ENCODE measurements around the gene CPAMD8. TPM values are rescaled to one million over a fixed set of nuclear protein-coding genes. Genes with fewer than 3 reads are reported as not detected.

CPAMD8 gene
- total RNA-seq, 1 experiment from 2014 or later = 0.20 TPM

DNA sequence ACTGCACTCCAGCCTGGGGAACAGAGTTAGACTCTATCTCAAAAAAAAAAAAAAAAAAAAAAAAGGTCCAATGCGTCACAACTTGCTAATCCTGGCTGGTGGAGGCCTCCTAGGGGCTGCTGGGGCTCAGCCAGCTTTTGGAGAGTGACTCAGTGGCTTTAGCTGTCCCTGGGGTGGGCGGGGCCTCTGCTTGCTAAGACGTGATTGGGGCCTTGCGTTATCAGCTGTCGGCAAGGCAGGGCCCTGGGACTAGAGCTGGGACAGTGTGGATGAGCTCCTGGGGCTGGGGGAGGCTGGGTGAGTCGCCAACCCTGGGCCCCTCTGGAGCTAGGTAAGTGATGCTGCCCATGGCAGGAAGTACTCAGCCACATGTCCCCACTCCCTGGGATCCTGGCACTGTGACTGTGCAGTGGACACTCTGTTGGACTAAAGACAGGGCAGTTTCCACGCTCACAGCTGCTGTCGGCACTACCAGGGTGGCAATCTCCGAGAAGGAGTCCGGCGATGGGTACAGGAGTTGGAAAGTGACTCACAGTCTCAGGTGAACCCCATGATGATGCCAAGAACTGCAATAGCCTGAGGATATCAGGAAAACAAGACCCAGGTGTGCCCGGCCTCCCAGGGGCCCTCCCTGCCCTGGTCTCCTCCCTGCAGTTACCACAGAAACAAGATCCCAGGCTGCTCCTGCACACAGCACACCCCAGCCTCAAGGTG lies 105.6 kb downstream of the CPAMD8 start:
- no peak overlapping the region; the same call in 1 of the 2 replicates for H3K27ac ChIP-seq (ENCODE audit: low read depth, low read length)
- DNase-seq (ENCODE audit: low read depth, low spot score) = peak; percentile 42
- RAD21 ChIA-PET (ENCODE audit: low non-redundant PET in 1 of 2, low total read pairs in 2 of 2, uncharacterized antibody in 2 of 2, unreplicated experiment in 2 of 2) = interaction anchor here in 1 of 2 experiments (0.5 kb wide), 1 partner anchor 80 kb away, joined by 6 read pairs; no protein-coding TSS in a partner anchor

DNA sequence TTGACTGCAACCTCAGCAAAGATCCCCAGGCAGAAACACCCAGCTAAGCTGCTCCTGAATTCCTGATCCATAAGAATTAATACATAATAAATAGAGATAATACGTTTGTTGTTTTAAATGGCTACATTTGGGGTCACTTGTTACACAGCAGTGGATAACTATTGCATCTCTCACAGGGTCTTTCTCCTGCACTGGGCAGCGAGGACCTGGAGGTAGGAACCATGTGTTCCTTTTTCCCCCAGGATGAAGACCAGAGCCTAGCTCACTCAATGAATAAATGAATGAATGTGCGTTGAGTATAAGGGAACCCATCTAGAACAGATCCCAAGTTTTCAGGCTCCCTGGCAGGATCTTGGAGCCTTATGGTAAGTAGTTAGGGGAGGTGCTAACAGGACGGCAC lies 107.1 kb downstream of the CPAMD8 start:
- RAD21 ChIA-PET (ENCODE audit: low non-redundant PET in 1 of 2, low total read pairs in 2 of 2, uncharacterized antibody in 2 of 2, unreplicated experiment in 2 of 2) = no interaction called here

More for the DNA sequence above, 105.6 kb downstream of the CPAMD8 start:
- TF ChIP-seq CBX3 (IDR thresholded peaks at IDR 0.05; ENCODE audit: low read depth) = no peak
- ChIA-PET POLR2A (no interaction called here), CTCF (no interaction called here)
- ATAC-seq = peak; percentile 83
- H3K4me2 ChIP-seq (ENCODE audit: low read length) = peak overlapping the region; percentile 33; the same call in 1 of the 2 replicates
- H4K20me1 ChIP-seq (ENCODE audit: insufficient read depth) = no peaks in the 10 kb centered on the region
- no peak overlapping the region for H3K4me3 ChIP-seq (replicated peaks in 1 of 2; ENCODE audit: low read depth in 1 of 2, low read length in 2 of 2)
- H3K27me3 ChIP-seq (ENCODE audit: insufficient read depth, low read length) = no peaks in the 10 kb centered on the region
- H3K9me3 ChIP-seq (ENCODE audit: control insufficient read depth in 1 of 2, insufficient read depth in 1 of 2, low read depth in 1 of 2, low read length in 2 of 2) = peaks cover 5 to 7% of the 10 kb centered on the region in 2 experiments; a peak in 2 of 4 replicates
- H3K36me3 ChIP-seq (ENCODE audit: control insufficient read depth in 1 of 2, insufficient read depth in 2 of 2, low read length in 2 of 2) = no peaks in the 10 kb centered on the region
- BruUV-seq (replicated peaks) = no TSS peak
- H3K4me1 ChIP-seq (ENCODE audit: control insufficient read depth in 1 of 2, insufficient read depth in 2 of 2, low read length in 2 of 2) = peaks cover 7 to 14% of the 10 kb centered on the region in 2 experiments
- H3K9me2 ChIP-seq (ENCODE audit: insufficient read depth) = no peaks in the 10 kb centered on the region
- H3K79me2 ChIP-seq (ENCODE audit: insufficient read depth, low read length) = no peaks in the 10 kb centered on the region
- H3K9ac ChIP-seq (ENCODE audit: low read length) = no peak overlapping the region
- no peak overlapping the region for H2AFZ ChIP-seq (ENCODE audit: low read depth, low read length, poor library complexity, severe bottlenecking)
- intact Hi-C loops (cut with micrococcal nuclease) = loop anchor here (1.0 kb wide), 1 partner anchor 49 kb away; no protein-coding TSS in a partner anchor

More for the DNA sequence above, 107.1 kb downstream of the CPAMD8 start:
- DNase-seq (ENCODE audit: low read depth, low spot score) = no peak
- Histone ChIP-seq H3K79me2 (ENCODE audit: insufficient read depth, low read length) (no peaks in the 10 kb centered on the region), H3K9me2 (ENCODE audit: insufficient read depth) (no peaks in the 10 kb centered on the region), H3K27ac (ENCODE audit: low read depth, low read length) (no peak overlapping the region), H3K9ac (ENCODE audit: low read length) (no peak overlapping the region), H4K20me1 (ENCODE audit: insufficient read depth) (no peaks in the 10 kb centered on the region), H3K4me2 (ENCODE audit: low read length) (no peak overlapping the region), H3K9me3 (ENCODE audit: control insufficient read depth in 1 of 2, insufficient read depth in 1 of 2, low read depth in 1 of 2, low read length in 2 of 2) (peaks cover 0 to 3% of the 10 kb centered on the region in 2 experiments; a peak in 1 of 4 replicates), H3K27me3 (ENCODE audit: insufficient read depth, low read length) (no peaks in the 10 kb centered on the region), H3K4me3 (replicated peaks in 1 of 2; ENCODE audit: low read depth in 1 of 2, low read length in 2 of 2) (no peak overlapping the region), H3K36me3 (ENCODE audit: control insufficient read depth in 1 of 2, insufficient read depth in 2 of 2, low read length in 2 of 2) (no peaks in the 10 kb centered on the region), H3K4me1 (ENCODE audit: control insufficient read depth in 1 of 2, insufficient read depth in 2 of 2, low read length in 2 of 2) (peaks cover 7 to 14% of the 10 kb centered on the region in 2 experiments), H2AFZ (ENCODE audit: low read depth, low read length, poor library complexity, severe bottlenecking) (no peak overlapping the region)
- no peak for ATAC-seq
- no peak for TF ChIP-seq SRF (IDR thresholded peaks at IDR 0.05; ENCODE audit: low read depth)
- TF ChIP-seq ZFX (IDR thresholded peaks at IDR 0.05) = no peak
- TF ChIP-seq RAD21 (IDR thresholded peaks at IDR 0.05; ENCODE audit: low read depth) = no peak
- TF ChIP-seq SIN3A (IDR thresholded peaks at IDR 0.05; ENCODE audit: low read depth) = no peak
- TF ChIP-seq EZH2 (IDR thresholded peaks at IDR 0.05) = no peak
- TF ChIP-seq, protein P1, sequence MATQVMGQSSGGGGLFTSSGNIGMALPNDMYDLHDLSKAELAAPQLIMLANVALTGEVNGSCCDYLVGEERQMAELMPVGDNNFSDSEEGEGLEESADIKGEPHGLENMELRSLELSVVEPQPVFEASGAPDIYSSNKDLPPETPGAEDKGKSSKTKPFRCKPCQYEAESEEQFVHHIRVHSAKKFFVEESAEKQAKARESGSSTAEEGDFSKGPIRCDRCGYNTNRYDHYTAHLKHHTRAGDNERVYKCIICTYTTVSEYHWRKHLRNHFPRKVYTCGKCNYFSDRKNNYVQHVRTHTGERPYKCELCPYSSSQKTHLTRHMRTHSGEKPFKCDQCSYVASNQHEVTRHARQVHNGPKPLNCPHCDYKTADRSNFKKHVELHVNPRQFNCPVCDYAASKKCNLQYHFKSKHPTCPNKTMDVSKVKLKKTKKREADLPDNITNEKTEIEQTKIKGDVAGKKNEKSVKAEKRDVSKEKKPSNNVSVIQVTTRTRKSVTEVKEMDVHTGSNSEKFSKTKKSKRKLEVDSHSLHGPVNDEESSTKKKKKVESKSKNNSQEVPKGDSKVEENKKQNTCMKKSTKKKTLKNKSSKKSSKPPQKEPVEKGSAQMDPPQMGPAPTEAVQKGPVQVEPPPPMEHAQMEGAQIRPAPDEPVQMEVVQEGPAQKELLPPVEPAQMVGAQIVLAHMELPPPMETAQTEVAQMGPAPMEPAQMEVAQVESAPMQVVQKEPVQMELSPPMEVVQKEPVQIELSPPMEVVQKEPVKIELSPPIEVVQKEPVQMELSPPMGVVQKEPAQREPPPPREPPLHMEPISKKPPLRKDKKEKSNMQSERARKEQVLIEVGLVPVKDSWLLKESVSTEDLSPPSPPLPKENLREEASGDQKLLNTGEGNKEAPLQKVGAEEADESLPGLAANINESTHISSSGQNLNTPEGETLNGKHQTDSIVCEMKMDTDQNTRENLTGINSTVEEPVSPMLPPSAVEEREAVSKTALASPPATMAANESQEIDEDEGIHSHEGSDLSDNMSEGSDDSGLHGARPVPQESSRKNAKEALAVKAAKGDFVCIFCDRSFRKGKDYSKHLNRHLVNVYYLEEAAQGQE (IDR thresholded peaks at IDR 0.05; ENCODE audit: low read depth) = no peak
- TF ChIP-seq CEBPB (IDR thresholded peaks at IDR 0.05; ENCODE audit: low read depth) = no peak
- no TSS peak for BruUV-seq (replicated peaks)
- ChIA-PET CTCF (no interaction called here), POLR2A (no interaction called here)
- intact Hi-C loops (cut with micrococcal nuclease) = no loop called here
